B cell (primary cell): ENCODE measurements around the gene REEP2.

ENCODE experiments used
- CTCF ChIP-seq: fragments of 200-600 bp; IDR thresholded peaks from one replicate; pipeline ENCODE4 v1.8.0; 2022; ENCODE audit warnings: antibody characterized with exemption, mild to moderate bottlenecking
- EZH2 ChIP-seq: IDR thresholded peaks from 2 replicates; pipeline ENCODE4 v1.6.1; 2012; ENCODE audit warnings: borderline replicate concordance, low read depth, mild to moderate bottlenecking, moderate library complexity, low read length; ENCODE audit not compliant: insufficient read depth, poor library complexity, severe bottlenecking

- TF ChIP-seq CTCF (no peak), EZH2 (no peak)
Observed at GRCh38 chr5:138391859-138392386, 46.9 kb upstream of the REEP2 start.
